Fibroblast of lung (primary cell): ENCODE measurements around the gene SEC31B. TPM values are rescaled to one million over a fixed set of nuclear protein-coding genes. Genes with fewer than 3 reads are reported as not detected.

Experiments
- DNase-seq, 2 donors: peaks; one replicate each; pipeline versions ENCODE4 v3.0.0 to v3.0.0-alpha.2; 2010; ENCODE audit warnings: low read depth in 2 of 2
- H2AFZ ChIP-seq: 2 replicates; pipeline ENCODE4 v1.5.1; 2012; ENCODE audit warnings: low read length, control low read depth, inconsistent platforms
- H3K27ac ChIP-seq: 2 replicates; pipeline ENCODE4 v1.5.1; 2011; ENCODE audit warnings: low read length, control low read depth; ENCODE audit not compliant: insufficient read depth
- H3K27me3 ChIP-seq: 2 replicates; pipeline ENCODE4 v1.5.1; 2011; ENCODE audit warnings: mild to moderate bottlenecking, low read length; ENCODE audit not compliant: control insufficient read depth, insufficient read depth
- H3K36me3 ChIP-seq: 2 replicates; pipeline ENCODE4 v1.5.1; 2011; ENCODE audit warnings: low read length; ENCODE audit not compliant: control insufficient read depth, insufficient read depth
- H3K4me1 ChIP-seq: 2 replicates; pipeline ENCODE4 v1.5.1; 2011; ENCODE audit warnings: low read length; ENCODE audit not compliant: control insufficient read depth, insufficient read depth; ENCODE audit errors: extremely low read depth
- H3K4me2 ChIP-seq: 2 replicates; pipeline ENCODE4 v1.5.1; 2011; ENCODE audit warnings: low read length, control low read depth; ENCODE audit not compliant: insufficient read depth; ENCODE audit errors: extremely low read depth
- H3K4me3 ChIP-seq, 4 experiments: fragments of 200-600 bp in 1 of 4; sonication (generic) in 1 of 4; replicated peaks in 1 of 4; 2 replicates each; pipeline ENCODE4 v1.5.1; 2011 to 2016; ENCODE audit warnings: low read length in 4 of 4, low read depth in 3 of 4, mild to moderate bottlenecking in 3 of 4, control low read depth in 2 of 4, inconsistent platforms in 1 of 4, mixed read lengths in 1 of 4; ENCODE audit not compliant: insufficient read depth in 1 of 4; ENCODE audit errors: control extremely low read depth in 1 of 4
- H3K79me2 ChIP-seq: 2 replicates; pipeline ENCODE4 v1.5.1; 2012; ENCODE audit warnings: mild to moderate bottlenecking, low read length, inconsistent platforms; ENCODE audit not compliant: control insufficient read depth, insufficient read depth
- H3K9ac ChIP-seq: 2 replicates; pipeline ENCODE4 v1.5.1; 2011; ENCODE audit warnings: mild to moderate bottlenecking, low read length, control low read depth; ENCODE audit not compliant: insufficient read depth
- H3K9me3 ChIP-seq: 2 replicates; pipeline ENCODE4 v1.5.1; 2012; ENCODE audit warnings: low read depth, low read length; ENCODE audit not compliant: control insufficient read depth, insufficient read depth
- H4K20me1 ChIP-seq: 2 replicates; pipeline ENCODE4 v1.5.1; 2011; ENCODE audit warnings: low read length; ENCODE audit not compliant: control insufficient read depth, insufficient read depth; ENCODE audit errors: extremely low read depth
- EZH2 ChIP-seq: IDR thresholded peaks from 2 replicates; pipeline ENCODE4 v1.5.1; 2012; ENCODE audit warnings: low read length, control low read depth, mild to moderate bottlenecking; ENCODE audit errors: missing control alignments
- polyA plus RNA-seq, 2 donors: library from polyadenylated mRNA; depleted of rRNA in 1 of 2; stranded (reverse) in 1 of 2; unstranded in 1 of 2; fragments of >200 nt; gene quantifications; 2 replicates each; pipeline ENCODE4 v1.2.1, GENCODE V29; 2011 to 2012; ENCODE audit warnings: missing spikeins in 1 of 2
- total RNA-seq: library from RNA; depleted of rRNA; stranded (reverse); fragments of >200 nt; gene quantifications from 2 replicates; pipeline ENCODE4 v1.2.1, GENCODE V29; 2014
- TF ChIP-seq, protein P1 (sequence below), 2 donors: IDR thresholded peaks in 1 of 2; conservative IDR thresholded peaks in 1 of 2; 1 replicate in 1 of 2; 2 replicates in 1 of 2; pipeline ENCODE4 v1.5.1; 2011 to 2012; ENCODE audit warnings: low read length in 2 of 2, control low read depth in 1 of 2, inconsistent platforms in 1 of 2, low read depth in 1 of 2, mild to moderate bottlenecking in 1 of 2

Gene SEC31B
- total and polyA plus RNA-seq, 2 donors (not counting 1 experiment from before 2014, with no cell fraction given) = 2.7 to 3.0 TPM

DNA sequence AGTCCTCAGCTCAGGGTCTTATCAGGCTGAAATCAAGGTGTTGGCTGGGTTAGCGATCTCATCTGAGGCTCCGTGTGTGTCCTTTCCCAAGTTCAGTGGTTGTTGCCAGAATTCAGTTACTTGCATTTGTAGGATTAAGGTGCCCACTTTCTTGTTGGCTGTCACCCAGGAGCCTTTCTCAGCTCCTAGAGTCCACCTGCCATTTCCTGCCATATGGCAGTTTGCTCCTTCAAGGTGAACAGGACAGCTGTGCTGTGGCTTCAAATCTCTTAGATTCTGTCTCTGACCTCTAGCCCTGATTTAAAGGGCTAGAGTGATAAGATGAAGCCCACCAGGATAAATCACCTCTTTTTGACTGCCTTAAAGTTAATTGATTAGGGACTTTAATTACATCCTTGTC lies 15.1 kb upstream of the SEC31B start:
- TF ChIP-seq, protein P1, sequence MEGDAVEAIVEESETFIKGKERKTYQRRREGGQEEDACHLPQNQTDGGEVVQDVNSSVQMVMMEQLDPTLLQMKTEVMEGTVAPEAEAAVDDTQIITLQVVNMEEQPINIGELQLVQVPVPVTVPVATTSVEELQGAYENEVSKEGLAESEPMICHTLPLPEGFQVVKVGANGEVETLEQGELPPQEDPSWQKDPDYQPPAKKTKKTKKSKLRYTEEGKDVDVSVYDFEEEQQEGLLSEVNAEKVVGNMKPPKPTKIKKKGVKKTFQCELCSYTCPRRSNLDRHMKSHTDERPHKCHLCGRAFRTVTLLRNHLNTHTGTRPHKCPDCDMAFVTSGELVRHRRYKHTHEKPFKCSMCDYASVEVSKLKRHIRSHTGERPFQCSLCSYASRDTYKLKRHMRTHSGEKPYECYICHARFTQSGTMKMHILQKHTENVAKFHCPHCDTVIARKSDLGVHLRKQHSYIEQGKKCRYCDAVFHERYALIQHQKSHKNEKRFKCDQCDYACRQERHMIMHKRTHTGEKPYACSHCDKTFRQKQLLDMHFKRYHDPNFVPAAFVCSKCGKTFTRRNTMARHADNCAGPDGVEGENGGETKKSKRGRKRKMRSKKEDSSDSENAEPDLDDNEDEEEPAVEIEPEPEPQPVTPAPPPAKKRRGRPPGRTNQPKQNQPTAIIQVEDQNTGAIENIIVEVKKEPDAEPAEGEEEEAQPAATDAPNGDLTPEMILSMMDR (conservative IDR thresholded peaks at IDR 0.05 in 1 of 2, IDR thresholded peaks at IDR 0.05 in 1 of 2; ENCODE audit: low read depth in 1 of 2, low read length in 2 of 2) = no peak
- TF ChIP-seq EZH2 = no peak
- H3K4me3 ChIP-seq = no peak overlapping the region
- no peak overlapping the region for H3K27ac ChIP-seq
- H3K36me3 ChIP-seq = peaks cover 5% of the 10 kb centered on the region
- no peaks in the 10 kb centered on the region for H4K20me1 ChIP-seq
- H3K27me3 ChIP-seq = no peaks in the 10 kb centered on the region
- H3K9me3 ChIP-seq = no peaks in the 10 kb centered on the region
- no peak overlapping the region for H2AFZ ChIP-seq
- no peak overlapping the region for H3K9ac ChIP-seq
- DNase-seq = no peak
- H3K4me1 ChIP-seq = peaks cover 6% of the 10 kb centered on the region
- H3K79me2 ChIP-seq = peaks cover 27% of the 10 kb centered on the region
- H3K4me2 ChIP-seq = no peak overlapping the region

DNA sequence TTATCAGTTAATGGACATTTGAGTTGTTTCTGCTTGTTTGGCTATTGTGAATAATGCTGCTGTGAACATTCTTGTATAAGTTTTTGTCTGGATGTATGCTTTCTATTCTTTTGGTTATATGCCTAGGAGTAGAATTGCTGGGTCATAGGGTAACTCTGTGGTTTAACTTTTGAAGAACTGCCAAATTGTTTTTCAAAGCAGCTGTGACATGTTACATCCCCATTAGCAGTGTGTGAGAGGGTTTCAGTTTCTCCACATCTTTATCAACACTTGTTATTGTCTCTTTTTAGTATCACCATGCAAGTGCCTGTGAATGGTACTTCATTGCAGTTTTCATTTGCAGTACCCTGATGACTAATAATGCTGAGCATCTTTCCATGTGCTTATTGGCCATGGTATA lies 12.1 kb upstream of the SEC31B start:
- TF ChIP-seq, protein P1 (conservative IDR thresholded peaks at IDR 0.05 in 1 of 2, IDR thresholded peaks at IDR 0.05 in 1 of 2; ENCODE audit: low read depth in 1 of 2, low read length in 2 of 2) = no peak
- no peak for TF ChIP-seq EZH2

DNA sequence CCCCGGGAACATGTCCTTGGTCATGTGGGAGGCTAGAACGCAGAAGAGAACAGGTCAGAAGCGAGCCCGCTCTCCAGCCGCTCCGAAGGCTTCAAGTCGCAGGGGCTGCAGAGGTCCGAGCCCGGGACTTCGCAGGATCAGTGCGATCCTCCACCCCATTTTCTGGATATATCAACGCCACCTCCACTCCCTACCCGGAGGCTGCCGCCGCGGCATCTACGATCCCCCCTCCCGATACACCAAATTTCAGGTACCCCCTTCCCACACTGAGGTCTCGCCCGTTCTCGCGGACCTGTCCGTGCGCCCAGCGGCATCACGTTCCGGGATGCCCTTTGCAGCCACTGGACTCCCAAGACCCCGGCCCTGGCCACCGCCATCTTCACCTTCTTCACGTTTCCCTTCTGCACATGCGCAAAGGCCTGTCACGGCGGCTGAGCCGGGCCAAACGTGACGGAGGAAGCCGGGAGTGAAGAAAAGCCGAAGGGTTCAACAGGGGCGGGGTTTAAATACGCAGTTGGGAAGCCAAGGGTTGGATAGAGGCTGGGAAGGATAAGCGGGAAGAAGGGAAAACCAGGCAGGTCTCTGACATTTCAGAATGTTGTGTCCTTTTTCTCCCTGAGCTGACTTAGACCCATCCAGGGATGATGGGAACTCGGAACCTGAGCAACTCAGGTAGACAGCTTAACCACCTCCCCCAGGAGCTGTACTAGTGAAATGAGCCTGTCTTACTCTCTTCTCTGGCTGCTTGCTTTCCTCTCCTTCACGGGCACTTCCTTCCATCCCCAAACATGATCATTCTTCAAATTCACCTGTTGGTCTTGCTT lies 10.0 kb upstream of the SEC31B start, which contains the start of gene NDUFB8:
TSS of gene NDUFB8 (minus strand) at position 397 of the 824 bp plus-strand sequence. CDS start at position 377, 20 bp downstream.
- Histone ChIP-seq H3K79me2 (peaks cover 16% of the 10 kb centered on the region), H3K9me3 (no peaks in the 10 kb centered on the region), H2AFZ (peak within 1 kb of the TSS; percentile 99), H3K4me3 (peak within 1 kb of the TSS; percentile 92 to 99 (median 96)), H3K27ac (peak within 1 kb of the TSS; percentile 89), H3K9ac (peak within 1 kb of the TSS; percentile 89), H3K27me3 (no peaks in the 10 kb centered on the region), H4K20me1 (no peaks in the 10 kb centered on the region), H3K4me2 (peak within 1 kb of the TSS; percentile 82), H3K36me3 (peaks cover 6% of the 10 kb centered on the region), H3K4me1 (peaks cover 4% of the 10 kb centered on the region)
- TF ChIP-seq, protein P1 (conservative IDR thresholded peaks at IDR 0.05 in 1 of 2, IDR thresholded peaks at IDR 0.05 in 1 of 2; ENCODE audit: low read depth in 1 of 2, low read length in 2 of 2) = no peak
- no peak for TF ChIP-seq EZH2
- peak; percentile 67 to 84 for DNase-seq

More for the DNA sequence above, 12.1 kb upstream of the SEC31B start:
- H3K4me3 ChIP-seq = no peak overlapping the region
- no peak overlapping the region for H3K4me2 ChIP-seq
- no peaks in the 10 kb centered on the region for H3K27me3 ChIP-seq
- DNase-seq = peak in 1 of 2 donors; percentile 42
- no peak overlapping the region for H3K9ac ChIP-seq
- H3K79me2 ChIP-seq = peaks cover 24% of the 10 kb centered on the region
- H3K36me3 ChIP-seq = peaks cover 2% of the 10 kb centered on the region
- H3K27ac ChIP-seq = no peak overlapping the region
- H2AFZ ChIP-seq = no peak overlapping the region
- H3K4me1 ChIP-seq = peaks cover 6% of the 10 kb centered on the region
- no peaks in the 10 kb centered on the region for H3K9me3 ChIP-seq
- H4K20me1 ChIP-seq = no peaks in the 10 kb centered on the region
